ENCODE data around the gene THRB. TPM values are rescaled to one million over a fixed set of nuclear protein-coding genes. Genes with fewer than 3 reads are reported as not detected.

Gene THRB
- total and polyA plus RNA-seq, 11 donors = 4.8 to 28.5 (median 21.0) TPM

DNA sequence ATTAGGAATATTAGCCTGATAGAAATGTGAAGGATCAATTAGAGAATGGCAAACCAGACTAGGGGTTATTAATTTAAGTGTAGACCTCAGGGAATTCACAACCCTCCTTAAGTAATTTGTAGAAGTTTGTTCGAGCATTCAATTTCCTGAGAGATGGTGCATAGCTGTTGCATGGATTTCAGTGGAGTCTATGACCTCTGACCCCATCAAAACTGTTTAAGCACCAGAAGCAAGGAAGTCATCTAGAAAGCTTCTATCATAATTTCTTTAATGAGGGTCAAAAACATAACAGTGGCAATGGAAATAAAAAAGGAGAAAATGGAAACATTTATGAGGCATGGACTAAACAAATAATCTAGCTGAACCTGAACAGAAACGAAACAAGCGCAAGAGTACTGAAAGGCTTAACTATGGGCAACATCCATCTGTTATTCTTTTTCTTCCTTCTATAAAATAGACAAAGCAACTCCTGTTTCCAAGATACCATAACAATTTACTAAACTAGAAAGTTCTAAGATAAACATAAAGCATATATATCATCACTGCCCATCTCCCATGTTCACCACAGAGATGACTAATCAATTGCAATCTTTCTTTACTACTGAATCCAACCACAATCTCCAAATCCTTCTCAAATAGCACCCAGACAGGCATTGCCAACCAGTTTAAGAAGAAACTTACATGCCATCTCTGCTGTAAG, 151.4 kb downstream of the THRB start:
- peaks cover 0 to 31% (median 7%) of the 10 kb centered on the region in 12 donors for H3K4me1 ChIP-seq
- H3K27me3 ChIP-seq = no peaks in the 10 kb centered on the region
- no peak for TF ChIP-seq POLR2A (IDR thresholded peaks at IDR 0.05)
- TF ChIP-seq, protein P1, sequence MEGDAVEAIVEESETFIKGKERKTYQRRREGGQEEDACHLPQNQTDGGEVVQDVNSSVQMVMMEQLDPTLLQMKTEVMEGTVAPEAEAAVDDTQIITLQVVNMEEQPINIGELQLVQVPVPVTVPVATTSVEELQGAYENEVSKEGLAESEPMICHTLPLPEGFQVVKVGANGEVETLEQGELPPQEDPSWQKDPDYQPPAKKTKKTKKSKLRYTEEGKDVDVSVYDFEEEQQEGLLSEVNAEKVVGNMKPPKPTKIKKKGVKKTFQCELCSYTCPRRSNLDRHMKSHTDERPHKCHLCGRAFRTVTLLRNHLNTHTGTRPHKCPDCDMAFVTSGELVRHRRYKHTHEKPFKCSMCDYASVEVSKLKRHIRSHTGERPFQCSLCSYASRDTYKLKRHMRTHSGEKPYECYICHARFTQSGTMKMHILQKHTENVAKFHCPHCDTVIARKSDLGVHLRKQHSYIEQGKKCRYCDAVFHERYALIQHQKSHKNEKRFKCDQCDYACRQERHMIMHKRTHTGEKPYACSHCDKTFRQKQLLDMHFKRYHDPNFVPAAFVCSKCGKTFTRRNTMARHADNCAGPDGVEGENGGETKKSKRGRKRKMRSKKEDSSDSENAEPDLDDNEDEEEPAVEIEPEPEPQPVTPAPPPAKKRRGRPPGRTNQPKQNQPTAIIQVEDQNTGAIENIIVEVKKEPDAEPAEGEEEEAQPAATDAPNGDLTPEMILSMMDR (IDR thresholded peaks at IDR 0.05) = no peak
- intact Hi-C loops (cut with DNase I) = no loop called here
- no peak for DNase-seq
- no peaks in the 10 kb centered on the region for H3K36me3 ChIP-seq
- ATAC-seq = no peak
- 90 to 96% (median 93%) methylated on average over 3 of the region's 3 CpGs for WGBS, 4 donors
- H3K9me3 ChIP-seq = no peaks in the 10 kb centered on the region
- H3K4me3 ChIP-seq = no peak overlapping the region
- H3K27ac ChIP-seq = no peak overlapping the region

DNA sequence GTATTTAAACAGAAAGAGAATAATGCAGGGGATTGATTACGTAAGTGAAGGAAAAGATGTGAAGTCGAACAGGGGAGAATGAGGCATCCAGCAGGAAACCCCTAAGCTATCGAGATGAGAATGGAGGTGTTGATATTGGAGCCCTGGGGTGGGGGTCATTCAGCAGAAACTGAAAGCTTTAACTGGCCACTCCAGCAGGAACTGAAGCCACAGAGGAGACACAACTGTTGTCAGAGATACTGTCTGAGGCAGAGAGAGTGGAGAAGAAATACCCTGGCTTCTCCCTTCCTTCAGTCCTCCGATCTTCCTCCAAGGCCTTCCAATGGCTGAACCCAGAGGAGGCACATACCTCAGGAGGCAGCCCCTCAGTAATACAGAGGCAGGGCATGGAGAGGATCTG, 152.4 kb downstream of the THRB start:
- H3K4me1 ChIP-seq = peaks cover 0 to 37% (median 7%) of the 10 kb centered on the region in 12 donors
- H3K27ac ChIP-seq = no peak overlapping the region
- TF ChIP-seq, protein P1 (IDR thresholded peaks at IDR 0.05) = no peak
- no peak for TF ChIP-seq POLR2A (IDR thresholded peaks at IDR 0.05)
- H3K4me3 ChIP-seq = no peak overlapping the region
- H3K36me3 ChIP-seq = no peaks in the 10 kb centered on the region
- WGBS, 4 donors = 86 to 97% (median 92%) methylated on average over 4 of the region's 4 CpGs
- DNase-seq (no peak), ATAC-seq (no peak)
- no peaks in the 10 kb centered on the region for H3K9me3 ChIP-seq
- intact Hi-C loops (cut with DNase I) = no loop called here
- H3K27me3 ChIP-seq = no peaks in the 10 kb centered on the region

DNA sequence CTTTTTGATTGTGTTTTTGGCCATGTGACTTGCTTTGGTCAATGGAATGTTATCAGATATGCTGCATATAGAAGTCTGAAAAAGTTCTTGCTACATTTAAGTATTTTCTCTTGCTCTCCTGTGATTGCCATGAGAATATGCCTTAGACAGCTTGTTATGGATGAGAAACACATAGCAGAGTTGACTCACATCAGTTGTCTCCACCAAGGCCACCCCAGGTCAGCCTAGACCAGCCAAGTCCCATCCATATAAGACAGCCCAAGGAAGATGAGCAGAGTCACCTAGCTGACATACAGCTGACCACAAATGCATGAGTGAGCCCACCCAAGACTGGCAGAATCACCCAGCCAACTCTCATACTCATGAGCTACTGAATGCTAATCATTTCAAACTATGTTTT, 153.0 kb downstream of the THRB start:
- Histone ChIP-seq H3K9me3 (no peaks in the 10 kb centered on the region), H3K4me1 (peaks cover 0 to 38% (median 7%) of the 10 kb centered on the region in 12 donors), H3K36me3 (no peaks in the 10 kb centered on the region), H3K4me3 (no peak overlapping the region), H3K27me3 (no peaks in the 10 kb centered on the region), H3K27ac (no peak overlapping the region)
- ATAC-seq (peak in 1 of 4 donors; percentile 33), DNase-seq (no peak)
- no peak for TF ChIP-seq POLR2A (IDR thresholded peaks at IDR 0.05)
- TF ChIP-seq, protein P1 (IDR thresholded peaks at IDR 0.05) = no peak
- intact Hi-C loops (cut with DNase I) = no loop called here

DNA sequence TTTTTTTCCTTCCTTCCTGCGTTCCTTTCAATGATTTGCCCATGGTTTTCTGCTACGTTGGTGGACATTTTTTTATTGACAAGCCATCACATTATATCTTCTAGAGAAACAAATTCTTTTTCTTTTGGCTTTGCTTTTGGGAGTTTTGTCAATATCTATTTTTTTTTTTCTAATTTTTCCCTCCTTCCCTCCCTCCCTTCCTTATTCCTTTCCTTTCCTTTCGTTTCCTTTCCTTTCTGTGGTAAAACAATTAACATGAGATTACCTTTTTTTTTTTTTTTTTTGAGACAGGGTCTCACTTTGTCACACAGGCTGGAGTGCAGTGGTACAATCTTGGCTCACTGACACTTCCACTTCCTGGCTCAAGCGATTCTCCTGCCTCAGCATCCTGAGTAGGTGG, 153.7 kb downstream of the THRB start:
- Histone ChIP-seq H3K4me3 (no peak overlapping the region), H3K36me3 (peaks cover 0 to 2% (median 0%) of the 10 kb centered on the region in 9 donors), H3K9me3 (no peaks in the 10 kb centered on the region), H3K4me1 (peaks cover 0 to 42% (median 7%) of the 10 kb centered on the region in 12 donors), H3K27ac (no peak overlapping the region), H3K27me3 (no peaks in the 10 kb centered on the region)
- TF ChIP-seq, protein P1 (IDR thresholded peaks at IDR 0.05) = no peak
- no peak for TF ChIP-seq POLR2A (IDR thresholded peaks at IDR 0.05)
- WGBS, 4 donors = 66 to 75% (median 73%) methylated on average over 4 of the region's 4 CpGs
- ATAC-seq = no peak
- intact Hi-C loops (cut with DNase I) = no loop called here
- DNase-seq = no peak

Data from heart left ventricle (tissue), 16 donors.